Ovary (tissue), 9 donors: Measurements from ENCODE around the gene CD34. TPM values are rescaled to one million over a fixed set of nuclear protein-coding genes. Genes with fewer than 3 reads are reported as not detected.

Source experiments
- DNase-seq, 5 donors: peaks; one replicate each; pipeline ENCODE4 v3.0.0-alpha.2; 2019 to 2020
- H3K27ac ChIP-seq, 2 donors: fragments of 200-600 bp; one replicate each; pipeline versions ENCODE4 v1.5.1 to v1.8.0; 2019 to 2022
- H3K27me3 ChIP-seq: fragments of 200-600 bp; one replicate; pipeline ENCODE4 v1.8.0; 2022
- H3K36me3 ChIP-seq: fragments of 200-600 bp; sonication (generic); one replicate; pipeline ENCODE4 v1.5.1; 2019
- H3K4me1 ChIP-seq: one replicate; pipeline ENCODE4 v1.8.1; 2013; ENCODE audit warnings: mild to moderate bottlenecking, moderate library complexity; ENCODE audit not compliant: insufficient read depth
- H3K4me3 ChIP-seq: fragments of 200-600 bp; sonication (generic); one replicate; pipeline ENCODE4 v1.5.1; 2017
- H3K9me3 ChIP-seq, 2 donors: fragments of 200-600 bp in 1 of 2; sonication (generic) in 1 of 2; one replicate each; pipeline versions ENCODE4 v1.5.1 to v1.8.1; 2013 to 2019; ENCODE audit warnings: mild to moderate bottlenecking in 1 of 2, moderate library complexity in 1 of 2
- CTCF ChIP-seq, 3 donors: fragments of 450-650 bp in 2 of 3; fragments of 200-600 bp in 1 of 3; IDR thresholded peaks; one replicate each; pipeline versions ENCODE4 v1.5.1 to v1.8.0; 2016 to 2022; ENCODE audit warnings: antibody characterized with exemption in 3 of 3, mild to moderate bottlenecking in 1 of 3
- EP300 ChIP-seq: sonication (generic); formaldehyde crosslinking; IDR thresholded peaks from one replicate; pipeline ENCODE4 v1.6.1; 2017; ENCODE audit warnings: antibody characterized with exemption
- POLR2A ChIP-seq: fragments of 450-650 bp; IDR thresholded peaks from one replicate; pipeline ENCODE4 v1.6.1; 2017; ENCODE audit warnings: antibody characterized with exemption, mild to moderate bottlenecking, moderate library complexity
- WGBS, 3 donors: extraction: QIAGEN DNeasy Blood & Tissue Kit in 1 of 3; methylation state at CpG; one replicate each; pipeline versions ENCODE4 v1.1.5 to v1.1.7; 2013 to 2017; 5-methylcytosine and 5-hydroxymethylcytosine counted together
- intact Hi-C, 4 donors: fragments of 100-400 bp; cut with DNase I; formaldehyde crosslinking; loops; one replicate each; pipeline versions ENCODE4 v1.11.0 to v1.15.1; 2022 to 2023
- polyA plus RNA-seq, 2 donors: library from polyadenylated mRNA; stranded (reverse); fragments of 200-250 nt in 1 of 2; fragments of 350-450 nt in 1 of 2; fragmentation: Illumina TruSeq in 1 of 2; extraction: RNeasy Lipid Tissue Mini Kit (QIAGEN cat#74804) in 1 of 2; gene quantifications; one replicate each; pipeline ENCODE4 v1.2.3, GENCODE V29; 2013 to 2014
- total RNA-seq, 7 donors: library from RNA; depleted of rRNA in 2 of 7; stranded (reverse); fragments of >200 nt in 2 of 7; fragmentation: NEBNext Ultra II Directional in 3 of 7; extraction: Animal tissue kit (Norgen Biotek cat#: 25700) in 3 of 7; gene quantifications; one replicate each; pipeline versions ENCODE4 v1.1.0 to v1.2.4, GENCODE V29; 2016 to 2023
- donor health status: DM: no; HTN: no; CAD: no; lungs with moderate emphysema.
- donor health status: DM: no; HTN: no; CAD: no.
- donor health status: Bipolar disorder and iron deficiency.
- donor health status: DM: yes; HTN: yes; CAD: no.
- donor health status: DM: no; HTN: no; CAD: no.
- donor health status: DM: yes; HTN: yes; CAD: no.

The CD34 gene
- total and polyA plus RNA-seq, 9 donors: 12.6 to 146 (median 25.9) TPM

GRCh38 chr1:207862241-207862787, 48.6 kb downstream of the CD34 start:
- no peak for TF ChIP-seq POLR2A
- TF ChIP-seq EP300: no peak
- TF ChIP-seq CTCF (IDR thresholded peaks at IDR 0.05): no peak
- Histone ChIP-seq H3K36me3 (no peaks in the 10 kb centered on the region), H3K9me3 (no peaks in the 10 kb centered on the region), H3K4me1 (peaks cover 12% of the 10 kb centered on the region), H3K27ac (no peak overlapping the region), H3K4me3 (no peak overlapping the region), H3K27me3 (no peaks in the 10 kb centered on the region)
- DNase-seq: no peak
- intact Hi-C loops: no loop called here
- 46 to 61% (median 53%) methylated on average over 2 of the region's 2 CpGs for WGBS, 3 donors

GRCh38 chr1:207861442-207862177, 49.3 kb downstream of the CD34 start:
- WGBS, 3 donors: 76 to 85% (median 85%) methylated on average over 9 of the region's 9 CpGs
- intact Hi-C loops: no loop called here
- peaks cover 7% of the 10 kb centered on the region for H3K4me1 ChIP-seq
- H3K4me3 ChIP-seq: no peak overlapping the region
- no peaks in the 10 kb centered on the region for H3K36me3 ChIP-seq
- no peak for TF ChIP-seq EP300
- no peak for TF ChIP-seq CTCF (IDR thresholded peaks at IDR 0.05)
- no peak for TF ChIP-seq POLR2A
- no peaks in the 10 kb centered on the region for H3K27me3 ChIP-seq
- no peaks in the 10 kb centered on the region for H3K9me3 ChIP-seq
- no peak for DNase-seq
- no peak overlapping the region for H3K27ac ChIP-seq

GRCh38 chr1:207860531-207860930, 50.4 kb downstream of the CD34 start:
- Histone ChIP-seq H3K27me3 (no peaks in the 10 kb centered on the region), H3K9me3 (no peaks in the 10 kb centered on the region), H3K4me3 (no peak overlapping the region), H3K4me1 (peaks cover 1% of the 10 kb centered on the region), H3K36me3 (no peaks in the 10 kb centered on the region), H3K27ac (no peak overlapping the region)
- 93 to 96% (median 93%) methylated on average over 5 of the region's 5 CpGs for WGBS, 3 donors
- TF ChIP-seq EP300 (no peak), POLR2A (no peak)
- DNase-seq: no peak
- intact Hi-C loops: no loop called here

GRCh38 chr1:207858806-207859205, 52.1 kb downstream of the CD34 start:
- no peak for DNase-seq
- no peak overlapping the region for H3K4me3 ChIP-seq
- TF ChIP-seq POLR2A (no peak), EP300 (no peak), CTCF (IDR thresholded peaks at IDR 0.05) (no peak)
- 18 to 33% (median 22%) methylated on average over 4 of the region's 4 CpGs for WGBS, 3 donors
- no peaks in the 10 kb centered on the region for H3K9me3 ChIP-seq
- no peak overlapping the region for H3K27ac ChIP-seq
- H3K36me3 ChIP-seq: no peaks in the 10 kb centered on the region
- intact Hi-C loops: no loop called here
- peaks cover 1% of the 10 kb centered on the region for H3K4me1 ChIP-seq
- H3K27me3 ChIP-seq: no peaks in the 10 kb centered on the region

- no peak for DNase-seq
- Histone ChIP-seq H3K27me3 (no peaks in the 10 kb centered on the region), H3K27ac (no peak overlapping the region), H3K4me3 (no peak overlapping the region), H3K4me1 (peaks cover 3% of the 10 kb centered on the region), H3K9me3 (no peaks in the 10 kb centered on the region), H3K36me3 (no peaks in the 10 kb centered on the region)
- WGBS, 3 donors: 87 to 93% (median 88%) methylated on average over 1 of the region's 1 CpG
- TF ChIP-seq EP300 (no peak), POLR2A (no peak), CTCF (IDR thresholded peaks at IDR 0.05) (no peak)
- intact Hi-C loops: no loop called here
Observed at GRCh38 chr1:207858281-207858680, 52.6 kb downstream of the CD34 start.
